ENCODE data around the gene ZG16B.

- TF ChIP-seq CTCF (IDR thresholded peaks at IDR 0.05) (no peak), POLR2A (IDR thresholded peaks at IDR 0.05) (no peak)
Measured at GRCh38 chr16:2830355-2830695, 222 bp downstream of the ZG16B start.
